Epithelial cell of prostate (primary cell): Measurements from ENCODE around the gene LEF1.
A peak's percentile ranks its signal among the peaks of the same experiment; 100 is the strongest.
"Not testable (repeated sequence)": the region's sequence is repeated elsewhere in the genome, so short reads cannot be mapped to it uniquely, and the experiment has no call there.

ENCODE experiments used
- DNase-seq: peaks from one replicate; pipeline ENCODE4 v3.0.0-alpha.2; 2011; ENCODE audit warnings: low read depth, low spot score
- H3K27ac ChIP-seq: fragments of 450-650 bp; 2 replicates; pipeline ENCODE4 v1.5.1; 2017; ENCODE audit warnings: mild to moderate bottlenecking

The LEF1 gene

GRCh38 chr4:108080747-108081146 lies 88.0 kb downstream of the LEF1 start:
- no peak for DNase-seq
- no peak overlapping the region for H3K27ac ChIP-seq

- DNase-seq, result no peak
- H3K27ac ChIP-seq, result no peak overlapping the region
These were observed 90.6 kb downstream of the LEF1 start for GRCh38 chr4:108078024-108078733.

GRCh38 chr4:108072300-108072699 lies 96.4 kb downstream of the LEF1 start:
- no peak overlapping the region for H3K27ac ChIP-seq
- DNase-seq, result no peak

GRCh38 chr4:108070775-108071174 lies 98.0 kb downstream of the LEF1 start:
- H3K27ac ChIP-seq, result no peak overlapping the region

GRCh38 chr4:108068442-108068841 lies 100.3 kb downstream of the LEF1 start:
- no peak overlapping the region for H3K27ac ChIP-seq
- DNase-seq, result no peak

More at GRCh38 chr4:108070775-108071174, 98.0 kb downstream of the LEF1 start:
- DNase-seq, result no peak

GRCh38 chr4:108060686-108061321 lies 107.9 kb downstream of the LEF1 start:
- H3K27ac ChIP-seq, result no peak overlapping the region
- DNase-seq, result no peak

GRCh38 chr4:108060164-108060563 lies 108.6 kb downstream of the LEF1 start:
- H3K27ac ChIP-seq, result no peak overlapping the region
- no peak for DNase-seq

GRCh38 chr4:108058685-108059440 lies 109.9 kb downstream of the LEF1 start:
- peak; percentile 39 for DNase-seq
- H3K27ac ChIP-seq, result no peak overlapping the region

GRCh38 chr4:108056418-108056817 lies 112.3 kb downstream of the LEF1 start:
- no peak overlapping the region for H3K27ac ChIP-seq
- no peak for DNase-seq

- no peak overlapping the region for H3K27ac ChIP-seq
- no peak for DNase-seq
These were observed 112.9 kb downstream of the LEF1 start for GRCh38 chr4:108055787-108056186.

- no peak overlapping the region for H3K27ac ChIP-seq
- DNase-seq, result no peak
These were observed 114.6 kb downstream of the LEF1 start for GRCh38 chr4:108054025-108054638.

GRCh38 chr4:108053251-108053711 lies 115.5 kb downstream of the LEF1 start:
- no peak overlapping the region for H3K27ac ChIP-seq
- DNase-seq, result no peak

- no peak for DNase-seq
- H3K27ac ChIP-seq, result no peak overlapping the region
These were observed 116.1 kb downstream of the LEF1 start for GRCh38 chr4:108052558-108053120.

- no peak overlapping the region for H3K27ac ChIP-seq
- no peak for DNase-seq
These were observed 117.4 kb downstream of the LEF1 start for GRCh38 chr4:108051343-108051742.

GRCh38 chr4:108050166-108051111 lies 118.3 kb downstream of the LEF1 start:
- not testable (repeated sequence) for H3K27ac ChIP-seq

GRCh38 chr4:108049406-108049805 lies 119.3 kb downstream of the LEF1 start:
- DNase-seq, result no peak
- H3K27ac ChIP-seq, result no peak overlapping the region

More at GRCh38 chr4:108050166-108051111, 118.3 kb downstream of the LEF1 start:
- not testable (repeated sequence) for DNase-seq

GRCh38 chr4:108048997-108049396 lies 119.7 kb downstream of the LEF1 start:
- no peak overlapping the region for H3K27ac ChIP-seq
- DNase-seq, result no peak

GRCh38 chr4:108048157-108048556 lies 120.6 kb downstream of the LEF1 start:
- H3K27ac ChIP-seq, result no peak overlapping the region
- no peak for DNase-seq

- no peak overlapping the region for H3K27ac ChIP-seq
- no peak for DNase-seq
These were observed 121.5 kb downstream of the LEF1 start for GRCh38 chr4:108047199-108047598.
